IMR-90 (cell line): ENCODE data around the gene FLT4. TPM values are rescaled to one million over a fixed set of nuclear protein-coding genes. Genes with fewer than 3 reads are reported as not detected.

Experiments
- ATAC-seq: fragments of 200-7000 bp; cut with Tn5 transposase; 2 replicates; pipeline ENCODE4 v1.9.1; 2020; ENCODE audit warnings: low read depth, mild to moderate bottlenecking, moderate library complexity
- BruUV-seq: library from RNA; stranded (reverse); fragments of 400-500 nt; replicated peaks from 2 replicates; lab custom pipeline; 2021; lab: Mats Ljungman, UMichigan
- CTCF ChIA-PET: fragments of 300-600 bp; formaldehyde crosslinking; extraction: SDS; loops from one replicate; lab custom pipeline; 2021; ENCODE audit warnings: antibody characterized with exemption; lab: Yijun Ruan, JAX
- POLR2A ChIA-PET: fragments of 300-600 bp; sonication (Branson Sonifier 250); formaldehyde crosslinking; loops from one replicate; lab custom pipeline; 2022; ENCODE audit warnings: antibody characterized with exemption; ENCODE audit not compliant: unreplicated experiment; lab: Charles Lee
- DNase-seq: peaks from one replicate; pipeline ENCODE4 v3.0.0; 2013
- H2AFZ ChIP-seq: replicated peaks from 2 replicates; pipeline ENCODE3; 2013; ENCODE audit warnings: low read length, mild to moderate bottlenecking; ENCODE audit not compliant: poor library complexity
- H2AK5ac ChIP-seq: 2 replicates; pipeline ENCODE4 v1.6.1; 2013; ENCODE audit warnings: low read depth, low read length, inconsistent platforms
- H2AK9ac ChIP-seq: replicated peaks from 2 replicates; pipeline ENCODE3; 2013; ENCODE audit warnings: mild to moderate bottlenecking, low read depth, low read length, moderate library complexity; ENCODE audit not compliant: poor library complexity
- H2BK120ac ChIP-seq: 2 replicates; pipeline ENCODE4 v1.6.1; 2013; ENCODE audit warnings: low read depth, low read length, inconsistent platforms
- H2BK15ac ChIP-seq: 3 replicates; pipeline ENCODE4 v1.6.1; 2013; ENCODE audit warnings: low read depth, low read length, inconsistent platforms
- H2BK20ac ChIP-seq: 2 replicates; pipeline ENCODE4 v1.6.1; 2013; ENCODE audit warnings: low read depth, mild to moderate bottlenecking, inconsistent platforms, low read length, moderate library complexity
- H2BK5ac ChIP-seq: 2 replicates; pipeline ENCODE4 v1.6.1; 2013; ENCODE audit warnings: mild to moderate bottlenecking, low read depth, low read length, inconsistent platforms; ENCODE audit not compliant: poor library complexity, severe bottlenecking
- H3K14ac ChIP-seq: replicated peaks from 2 replicates; pipeline ENCODE4 v1.6.1; 2013; ENCODE audit warnings: low read depth, low read length, inconsistent platforms
- H3K18ac ChIP-seq: 2 replicates; pipeline ENCODE4 v1.6.1; 2013; ENCODE audit warnings: low read depth, low read length, control low read depth
- H3K23ac ChIP-seq: 2 replicates; pipeline ENCODE4 v1.6.1; 2013; ENCODE audit warnings: low read depth, low read length, inconsistent platforms
- H3K27ac ChIP-seq: 2 replicates; pipeline ENCODE4 v1.5.1; 2013; ENCODE audit warnings: mild to moderate bottlenecking, control low read depth, low read length; ENCODE audit not compliant: insufficient read depth
- H3K27me3 ChIP-seq: 2 replicates; pipeline ENCODE4 v1.6.1; 2013; ENCODE audit warnings: low read length; ENCODE audit not compliant: control insufficient read depth, insufficient read depth
- H3K36me3 ChIP-seq: 2 replicates; pipeline ENCODE4 v1.6.1; 2013; ENCODE audit warnings: low read length, mixed read lengths; ENCODE audit not compliant: control insufficient read depth, insufficient read depth
- H3K4ac ChIP-seq: 2 replicates; pipeline ENCODE4 v1.6.1; 2013; ENCODE audit warnings: low read depth, low read length, inconsistent platforms
- H3K4me1 ChIP-seq: 2 replicates; pipeline ENCODE4 v1.6.1; 2013; ENCODE audit warnings: low read length, mixed read lengths; ENCODE audit not compliant: control insufficient read depth, insufficient read depth
- H3K4me2 ChIP-seq: 2 replicates; pipeline ENCODE4 v1.6.1; 2013; ENCODE audit warnings: low read depth, mild to moderate bottlenecking, control low read depth, low read length, moderate library complexity
- H3K4me3 ChIP-seq: 2 replicates; pipeline ENCODE4 v1.5.1; 2013; ENCODE audit warnings: low read depth, mild to moderate bottlenecking, control low read depth, low read length, moderate library complexity; ENCODE audit not compliant: insufficient read depth
- H3K56ac ChIP-seq: 2 replicates; pipeline ENCODE4 v1.6.1; 2013; ENCODE audit warnings: low read length, inconsistent platforms; ENCODE audit not compliant: insufficient read depth; ENCODE audit errors: extremely low read depth
- H3K79me1 ChIP-seq, 2 experiments: 2 replicates each; pipeline ENCODE4 v1.6.1; 2013; ENCODE audit warnings: low read length in 2 of 2, inconsistent platforms in 1 of 2, low read depth in 1 of 2
- H3K9ac ChIP-seq: 2 replicates; pipeline ENCODE4 v1.6.1; 2013; ENCODE audit warnings: low read depth, low read length, control low read depth
- H3K9me1 ChIP-seq: 2 replicates; pipeline ENCODE4 v1.6.1; 2013; ENCODE audit warnings: low read length, inconsistent platforms; ENCODE audit not compliant: insufficient read depth
- H3K9me3 ChIP-seq: 2 replicates; pipeline ENCODE4 v1.6.1; 2013; ENCODE audit warnings: low read length; ENCODE audit not compliant: control insufficient read depth, insufficient read depth
- H4K20me1 ChIP-seq: 2 replicates; pipeline ENCODE4 v1.6.1; 2013; ENCODE audit warnings: low read length, inconsistent platforms; ENCODE audit not compliant: insufficient read depth
- H4K5ac ChIP-seq: 2 replicates; pipeline ENCODE4 v1.6.1; 2013; ENCODE audit warnings: mild to moderate bottlenecking, low read depth, low read length, control low read depth
- H4K8ac ChIP-seq, 2 experiments: 2 replicates each; pipeline ENCODE4 v1.6.1; 2013; ENCODE audit warnings: low read depth in 2 of 2, low read length in 2 of 2, control low read depth in 1 of 2, inconsistent platforms in 1 of 2
- H4K91ac ChIP-seq: 2 replicates; pipeline ENCODE4 v1.6.1; 2013; ENCODE audit warnings: low read depth, low read length, inconsistent platforms; ENCODE audit not compliant: insufficient read depth
- CEBPB ChIP-seq: IDR thresholded peaks from 2 replicates; pipeline ENCODE4 v1.6.1; 2012; ENCODE audit warnings: low read depth, low read length, improper control_type of control experiment
- CHD1 ChIP-seq: IDR thresholded peaks from 2 replicates; pipeline ENCODE4 v1.6.1; 2012; ENCODE audit warnings: low read depth, low read length, improper control_type of control experiment
- FOS ChIP-seq: fragments of 150-350 bp; IDR thresholded peaks from 2 replicates; pipeline ENCODE4 v1.6.1; 2016; ENCODE audit warnings: low read depth, low read length
- POLR2A ChIP-seq: IDR thresholded peaks from 2 replicates; pipeline ENCODE4 v1.6.1; 2012; ENCODE audit warnings: mild to moderate bottlenecking, low read depth, low read length
- RFX5 ChIP-seq: IDR thresholded peaks from 2 replicates; pipeline ENCODE4 v1.8.0; 2012; ENCODE audit warnings: low read depth, mild to moderate bottlenecking, low read length, moderate library complexity
- SMC3 ChIP-seq: fragments of 150-350 bp; IDR thresholded peaks from 2 replicates; pipeline ENCODE4 v1.6.1; 2016; ENCODE audit warnings: low read depth, mild to moderate bottlenecking, antibody characterized with exemption, low read length, moderate library complexity
- USF2 ChIP-seq: fragments of 150-350 bp; IDR thresholded peaks from 2 replicates; pipeline ENCODE4 v1.6.1; 2017; ENCODE audit warnings: mild to moderate bottlenecking, antibody characterized with exemption, low read length, low read depth
- WGBS, 2 experiments: methylation state at CpG; one replicate each; pipeline versions ENCODE4 v1.1.5 to v1.1.7; 2013; ENCODE audit warnings: missing lambda C conversion rate in 2 of 2; ENCODE audit not compliant: insufficient read length in 1 of 2; ENCODE audit errors: extremely low coverage in 2 of 2; 5-methylcytosine and 5-hydroxymethylcytosine counted together
- dilution Hi-C: fragments of 300-500 bp; cut with HindIII; formaldehyde crosslinking; loops from one replicate; pipeline ENCODE4 v1.14.3; 2018; ENCODE audit warnings: low sequenced_read_pairs; ENCODE audit not compliant: unreplicated experiment
- in situ Hi-C: fragments of 300-500 bp; cut with MboI; formaldehyde crosslinking; loops from 3 replicates; pipeline ENCODE4 v1.14.3; 2019; ENCODE audit warnings: low sequenced_read_pairs, inconsistent platforms, mixed read lengths
- intact Hi-C: fragments of 100-400 bp; cut with micrococcal nuclease; formaldehyde crosslinking; loops from 2 replicates; pipeline ENCODE4 v1.10.0; 2022
- polyA plus RNA-seq, 3 experiments: library from polyadenylated mRNA; depleted of rRNA; stranded (reverse); fragments of >200 nt; gene quantifications; 2 replicates each; pipeline ENCODE4 v1.2.3, GENCODE V29; 2012; ENCODE audit warnings: low replicate concordance in 1 of 3
- total RNA-seq: library from RNA; depleted of rRNA; stranded (reverse); fragments of >200 nt; gene quantifications from 2 replicates; pipeline ENCODE4 v1.2.3, GENCODE V29; 2012

FLT4 gene
- total and polyA plus RNA-seq, 2 of the 4 experiments (the other 2 are of a cell fraction) = under 0.01 to 0.07 TPM

GRCh38 chr5:180599981-180600553 lies 49.3 kb downstream of the FLT4 start:
- no peak overlapping the region for H4K8ac ChIP-seq
- TF ChIP-seq SMC3 = no peak
- TF ChIP-seq POLR2A = no peak
- no peak for TF ChIP-seq USF2
- no peak for TF ChIP-seq CEBPB
- TF ChIP-seq RFX5 = no peak
- no peak for TF ChIP-seq CHD1
- TF ChIP-seq FOS = no peak
- H4K91ac ChIP-seq = no peak overlapping the region
- H2AK5ac ChIP-seq = no peak overlapping the region
- DNase-seq = no peak
- H3K4ac ChIP-seq = no peak overlapping the region
- no peak overlapping the region for H2AK9ac ChIP-seq
- no peak overlapping the region for H3K9ac ChIP-seq
- intact Hi-C loops (loop anchor here (10.0 kb wide), 1 partner anchor 395 kb away; the partner anchor contains the start of gene RASGEF1C), dilution Hi-C loops (no loop called here), in situ Hi-C loops (no loop called here)
- no peak overlapping the region for H3K4me3 ChIP-seq
- ChIA-PET CTCF (no interaction called here), POLR2A (no interaction called here)
- no peaks in the 10 kb centered on the region for H3K9me3 ChIP-seq
- no peak for ATAC-seq
- H3K23ac ChIP-seq = no peak overlapping the region
- no peak overlapping the region for H3K56ac ChIP-seq
- no peak overlapping the region for H2BK15ac ChIP-seq
- no peak overlapping the region for H3K27ac ChIP-seq
- H3K14ac ChIP-seq = no peak overlapping the region
- H4K5ac ChIP-seq = no peak overlapping the region
- H2BK5ac ChIP-seq = no peak overlapping the region
- peaks cover 10% of the 10 kb centered on the region; the same call in 1 of the 2 replicates for H3K27me3 ChIP-seq
- H3K79me1 ChIP-seq = no peaks in the 10 kb centered on the region
- H3K36me3 ChIP-seq = no peaks in the 10 kb centered on the region
- no peaks in the 10 kb centered on the region for H3K4me1 ChIP-seq
- no peak overlapping the region for H3K4me2 ChIP-seq
- WGBS, 2 experiments = 75% methylated on average over 7 of the region's 16 CpGs; no CpG with 5 or more reads in 1 of the 2 experiments
- H3K18ac ChIP-seq = no peak overlapping the region
- H2BK20ac ChIP-seq = no peak overlapping the region
- H3K9me1 ChIP-seq = no peaks in the 10 kb centered on the region
- BruUV-seq = no TSS peak
- H2AFZ ChIP-seq = no peak overlapping the region
- H4K20me1 ChIP-seq = no peaks in the 10 kb centered on the region
- no peak overlapping the region for H2BK120ac ChIP-seq
